EL (cell line): ENCODE results near the gene LRRC51.
A peak's percentile ranks its signal among the peaks of the same experiment; 100 is the strongest.

Experiments used
- DNase-seq: peaks from one replicate; pipeline ENCODE4 v3.0.0-alpha.2; 2016

Gene LRRC51

GRCh38 chr11:72070491-72070890 lies 10.2 kb upstream of the LRRC51 start:
- no peak for DNase-seq

GRCh38 chr11:72072348-72072747 lies 8.3 kb upstream of the LRRC51 start:
- peak; percentile 87 for DNase-seq

GRCh38 chr11:72075109-72075508 lies 5.5 kb upstream of the LRRC51 start:
- peak; percentile 46 for DNase-seq

GRCh38 chr11:72075756-72076155 lies 4.9 kb upstream of the LRRC51 start:
- no peak for DNase-seq

- DNase-seq: peak; percentile 32
Observed at GRCh38 chr11:72078477-72078876, 2.2 kb upstream of the LRRC51 start.

GRCh38 chr11:72079819-72080325 lies 778 bp upstream of the LRRC51 start:
- no peak for DNase-seq

- DNase-seq: no peak
Observed at GRCh38 chr11:72081184-72081644, 564 bp downstream of the LRRC51 start.

GRCh38 chr11:72081821-72082453 lies 1.3 kb downstream of the LRRC51 start:
- DNase-seq: no peak

- no peak for DNase-seq
Observed at GRCh38 chr11:72083414-72083813, 2.8 kb downstream of the LRRC51 start.

GRCh38 chr11:72084076-72084475 lies 3.4 kb downstream of the LRRC51 start:
- DNase-seq: no peak

GRCh38 chr11:72084965-72085364 lies 4.3 kb downstream of the LRRC51 start:
- no peak for DNase-seq

- DNase-seq: no peak
Observed at GRCh38 chr11:72085621-72086351, 5.1 kb downstream of the LRRC51 start.

GRCh38 chr11:72088076-72088808 lies 7.6 kb downstream of the LRRC51 start:
- no peak for DNase-seq

- peak; percentile 61 for DNase-seq
Observed at GRCh38 chr11:72091292-72091691, 10.6 kb downstream of the LRRC51 start.

GRCh38 chr11:72098741-72099140 lies 18.1 kb downstream of the LRRC51 start:
- DNase-seq: no peak

GRCh38 chr11:72100009-72100408 lies 19.4 kb downstream of the LRRC51 start:
- no peak for DNase-seq

- no peak for DNase-seq
Observed at GRCh38 chr11:72100462-72100861, 19.8 kb downstream of the LRRC51 start.

- no peak for DNase-seq
Observed at GRCh38 chr11:72102162-72102561, 21.5 kb downstream of the LRRC51 start.

GRCh38 chr11:72102631-72102945 lies 21.9 kb downstream of the LRRC51 start:
- no peak for DNase-seq

GRCh38 chr11:72102946-72103753 lies 22.5 kb downstream of the LRRC51 start, which contains the start of gene LAMTOR1:
TSS of gene LAMTOR1 (minus strand) at chr11:72103297. CDS start at chr11:72103224, 73 bp downstream.
- DNase-seq: peak; percentile 99

- no peak for DNase-seq
Observed at GRCh38 chr11:72103754-72104167, 23.1 kb downstream of the LRRC51 start.

- no peak for DNase-seq
Observed at GRCh38 chr11:72105888-72106287, 25.2 kb downstream of the LRRC51 start, which contains the start of gene TOMT. TSS of gene TOMT (plus strand) at chr11:72105924. CDS start at chr11:72105952, 28 bp downstream.
